Activated CD4-positive, CD25-positive, alpha-beta regulatory T cell treated with anti-CD3 and anti-CD28 coated beads, Interleukin-2, amount 50 U/mL, for 16 hours (primary cell): ENCODE measurements around the gene GPR27.

Experiments used
- DNase-seq: peaks from one replicate; pipeline ENCODE4 v3.0.0-alpha.2; 2020; ENCODE audit warnings: low read depth, low spot score

GPR27 gene

GRCh38 chr3:71732637-71733036, 21.0 kb upstream of the GPR27 start:
- no peak for DNase-seq

GRCh38 chr3:71733319-71733718, 20.3 kb upstream of the GPR27 start:
- DNase-seq = no peak

- DNase-seq = no peak
These were observed 18.8 kb upstream of the GPR27 start for GRCh38 chr3:71734881-71735280.

GRCh38 chr3:71742621-71743020, 11.0 kb upstream of the GPR27 start:
- DNase-seq = no peak

GRCh38 chr3:71744738-71745137, 8.9 kb upstream of the GPR27 start:
- no peak for DNase-seq

GRCh38 chr3:71751602-71752001, 2.1 kb upstream of the GPR27 start:
- no peak for DNase-seq

GRCh38 chr3:71752831-71753700, 589 bp upstream of the GPR27 start:
- no peak for DNase-seq

- DNase-seq = no peak
These were observed 1.1 kb downstream of the GPR27 start for GRCh38 chr3:71754610-71755253.

- DNase-seq = no peak
These were observed 4.4 kb downstream of the GPR27 start for GRCh38 chr3:71758091-71758490.

- DNase-seq = no peak
These were observed 5.7 kb downstream of the GPR27 start for GRCh38 chr3:71759401-71759800.

- no peak for DNase-seq
These were observed 6.5 kb downstream of the GPR27 start for GRCh38 chr3:71760140-71760539.

GRCh38 chr3:71763426-71763825, 9.8 kb downstream of the GPR27 start:
- DNase-seq = no peak

GRCh38 chr3:71771126-71771525, 17.5 kb downstream of the GPR27 start:
- no peak for DNase-seq

- no peak for DNase-seq
These were observed 18.2 kb downstream of the GPR27 start for GRCh38 chr3:71771884-71772283.

- no peak for DNase-seq
These were observed 22.9 kb downstream of the GPR27 start for GRCh38 chr3:71776538-71776937.

- DNase-seq = no peak
These were observed 24.7 kb downstream of the GPR27 start for GRCh38 chr3:71778353-71778752.

GRCh38 chr3:71779674-71780377, 26.2 kb downstream of the GPR27 start:
- no peak for DNase-seq

- DNase-seq = no peak
These were observed 26.8 kb downstream of the GPR27 start for GRCh38 chr3:71780430-71780829.

- no peak for DNase-seq
These were observed 29.5 kb downstream of the GPR27 start for GRCh38 chr3:71783152-71783551.

- no peak for DNase-seq
These were observed 30.7 kb downstream of the GPR27 start for GRCh38 chr3:71784201-71784913.

GRCh38 chr3:71784914-71785531, 31.4 kb downstream of the GPR27 start, which contains the start of gene PROK2:
Gene PROK2, minus strand, starts transcription at chr3:71785148. Its CDS starts 96 bp downstream, at chr3:71785052.
- DNase-seq = no peak
